ENCODE results near the gene LSMEM2. TPM values are rescaled to one million over a fixed set of nuclear protein-coding genes. Genes with fewer than 3 reads are reported as not detected.

LSMEM2 gene
- total RNA-seq, 1 experiment from 2014 or later = 0.57 TPM

GRCh38 chr3:50296721-50297383, 18.0 kb downstream of the LSMEM2 start:
- ATAC-seq (no peak), DNase-seq (ENCODE audit: low spot score) (no peak)
- POLR2A ChIA-PET = no interaction called here
- Mint-ChIP-seq H3K4me1 (peaks cover 18% of the 10 kb centered on the region), H3K9me3 (no peaks in the 10 kb centered on the region), H3K27me3 (ENCODE audit: low read depth) (no peaks in the 10 kb centered on the region; the same call in 1 of the 2 replicates), H3K4me3 (no peak overlapping the region), H3K27ac (no peak overlapping the region), H3K36me3 (no peaks in the 10 kb centered on the region)
- CTCF ChIA-PET = interaction anchor here (0.7 to 1.3 kb wide), 2 partner anchors 37 to 50 kb away, joined by 3 to 5 read pairs; no protein-coding TSS in a partner anchor
- TF ChIP-seq TEAD4 (CRISPR knock-in tag; IDR thresholded peaks at IDR 0.05) (no peak), ZNF396 (CRISPR knock-in tag; IDR thresholded peaks at IDR 0.05; ENCODE audit: borderline replicate concordance) (no peak), FOXP4 (CRISPR knock-in tag; IDR thresholded peaks at IDR 0.05) (no peak), NFE2L1 (CRISPR knock-in tag; IDR thresholded peaks at IDR 0.05) (no peak), NR2C2 (CRISPR knock-in tag; IDR thresholded peaks at IDR 0.05) (no peak), ZNF281 (CRISPR knock-in tag; IDR thresholded peaks at IDR 0.05) (no peak), ATF2 (CRISPR knock-in tag; IDR thresholded peaks at IDR 0.05; ENCODE audit: borderline replicate concordance, low read depth) (no peak), ZNF532 (CRISPR knock-in tag; IDR thresholded peaks at IDR 0.05; ENCODE audit: borderline replicate concordance) (no peak), ZNF425 (CRISPR knock-in tag; conservative IDR thresholded peaks at IDR 0.05) (no peak), USF1 (CRISPR knock-in tag; IDR thresholded peaks at IDR 0.05) (no peak), HMGXB4 (CRISPR knock-in tag; IDR thresholded peaks at IDR 0.05) (no peak), SOX15 (CRISPR knock-in tag; IDR thresholded peaks at IDR 0.05) (no peak), MAX (CRISPR knock-in tag; IDR thresholded peaks at IDR 0.05) (no peak), CTCF (IDR thresholded peaks at IDR 0.05) (no peak), ZSCAN18 (CRISPR knock-in tag; IDR thresholded peaks at IDR 0.05) (no peak), ZMAT4 (CRISPR knock-in tag; IDR thresholded peaks at IDR 0.05) (no peak)

All from WTC11 (cell line).